GM18907 (cell line): ENCODE results near the gene BEST3.
"Not testable (repeated sequence)": the region's sequence is repeated elsewhere in the genome, so short reads cannot be mapped to it uniquely, and the experiment has no call there.

ENCODE experiments used
- ATAC-seq: cut with Tn5 transposase; IDR thresholded peaks from one replicate; pipeline ENCODE4 v1.9.1; 2021; ENCODE audit warnings: mild to moderate bottlenecking, moderate library complexity; ENCODE audit not compliant: unreplicated experiment

Gene BEST3

GRCh38 chr12:69608114-69608513, 91.0 kb downstream of the BEST3 start:
- ATAC-seq, result no peak

- ATAC-seq, result not testable (repeated sequence)
These were observed 94.8 kb downstream of the BEST3 start for GRCh38 chr12:69604275-69604674.
